ENCODE results near the gene SCUBE2.

Gene SCUBE2

DNA sequence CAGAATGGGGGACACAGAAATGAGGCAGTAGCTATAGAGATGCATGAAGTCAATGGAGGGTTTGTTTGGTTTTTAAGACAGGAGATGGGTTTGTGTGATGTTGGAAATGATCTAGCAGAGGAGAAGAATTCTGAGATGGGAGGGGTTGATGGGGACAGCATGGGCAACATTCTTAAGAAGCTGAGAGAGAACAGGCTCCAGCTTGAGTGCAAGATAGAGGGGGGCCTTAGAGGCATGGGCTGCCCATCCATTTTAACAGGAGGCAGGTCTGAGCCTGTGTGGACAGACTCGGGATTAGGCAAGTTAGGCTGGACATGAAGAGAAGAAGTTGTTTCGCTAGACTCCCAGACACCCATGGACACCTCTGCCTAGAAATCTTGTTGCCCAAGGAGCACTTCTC, 49.7 kb downstream of the SCUBE2 start:
- no peaks in the 10 kb centered on the region for H3F3A ChIP-seq (ENCODE audit: insufficient read depth)
- H3K79me2 ChIP-seq (ENCODE audit: insufficient read depth, low read length), result no peaks in the 10 kb centered on the region
- H3K27me3 ChIP-seq (ENCODE audit: low read length), result 0 out of 2 replicates have a peak, but pooled peaks cover 3% of the 10 kb centered on the region
- no peaks in the 10 kb centered on the region for H3K9me3 ChIP-seq (ENCODE audit: insufficient read depth, low read length)
- no peak overlapping the region for H3K4me3 ChIP-seq (ENCODE audit: insufficient read depth, low read length, poor library complexity, severe bottlenecking)
- no peak for TF ChIP-seq EZH2phosphoT487 (conservative IDR thresholded peaks at IDR 0.05; ENCODE audit: low read length)
- TF ChIP-seq, protein P1, sequence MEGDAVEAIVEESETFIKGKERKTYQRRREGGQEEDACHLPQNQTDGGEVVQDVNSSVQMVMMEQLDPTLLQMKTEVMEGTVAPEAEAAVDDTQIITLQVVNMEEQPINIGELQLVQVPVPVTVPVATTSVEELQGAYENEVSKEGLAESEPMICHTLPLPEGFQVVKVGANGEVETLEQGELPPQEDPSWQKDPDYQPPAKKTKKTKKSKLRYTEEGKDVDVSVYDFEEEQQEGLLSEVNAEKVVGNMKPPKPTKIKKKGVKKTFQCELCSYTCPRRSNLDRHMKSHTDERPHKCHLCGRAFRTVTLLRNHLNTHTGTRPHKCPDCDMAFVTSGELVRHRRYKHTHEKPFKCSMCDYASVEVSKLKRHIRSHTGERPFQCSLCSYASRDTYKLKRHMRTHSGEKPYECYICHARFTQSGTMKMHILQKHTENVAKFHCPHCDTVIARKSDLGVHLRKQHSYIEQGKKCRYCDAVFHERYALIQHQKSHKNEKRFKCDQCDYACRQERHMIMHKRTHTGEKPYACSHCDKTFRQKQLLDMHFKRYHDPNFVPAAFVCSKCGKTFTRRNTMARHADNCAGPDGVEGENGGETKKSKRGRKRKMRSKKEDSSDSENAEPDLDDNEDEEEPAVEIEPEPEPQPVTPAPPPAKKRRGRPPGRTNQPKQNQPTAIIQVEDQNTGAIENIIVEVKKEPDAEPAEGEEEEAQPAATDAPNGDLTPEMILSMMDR (IDR thresholded peaks at IDR 0.05; ENCODE audit: insufficient read depth, low read length, poor library complexity, severe bottlenecking), result no peak
- no peaks in the 10 kb centered on the region for H4K20me1 ChIP-seq (ENCODE audit: low read depth, low read length)
- no peaks in the 10 kb centered on the region for H3K9me2 ChIP-seq (replicated peaks; ENCODE audit: insufficient read depth, low read length)
- no peak overlapping the region for H2AFZ ChIP-seq (ENCODE audit: low read depth, low read length, severe bottlenecking)
- no peak overlapping the region for H3K4me2 ChIP-seq (ENCODE audit: low read depth, low read length, poor library complexity, severe bottlenecking)
- no peaks in the 10 kb centered on the region for H3K36me3 ChIP-seq (ENCODE audit: low read length)
- no peak overlapping the region for H3K9ac ChIP-seq (ENCODE audit: low read length)
- no peak overlapping the region for H3K27ac ChIP-seq (ENCODE audit: low read depth, low read length)

DNA sequence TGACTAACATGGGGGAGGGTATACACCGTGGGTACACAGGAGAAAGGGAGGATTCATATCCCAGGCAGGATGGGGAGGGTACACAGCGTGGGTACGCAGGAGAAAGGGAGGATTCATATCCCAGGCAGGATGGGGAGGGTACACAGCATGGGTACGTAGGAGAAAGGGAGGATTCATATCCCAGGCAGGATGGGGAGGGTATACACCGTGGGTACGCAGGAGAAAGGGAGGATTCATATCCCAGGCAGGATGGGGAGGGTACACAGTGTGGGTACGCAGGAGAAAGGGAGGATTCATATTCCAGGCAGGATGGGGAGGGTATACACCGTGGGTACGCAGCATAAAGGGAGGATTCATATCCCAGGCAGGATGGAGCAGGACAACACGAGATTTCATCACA, 51.0 kb downstream of the SCUBE2 start:
- H4K20me1 ChIP-seq (ENCODE audit: low read depth, low read length), result no peaks in the 10 kb centered on the region
- H3K9me2 ChIP-seq (replicated peaks; ENCODE audit: insufficient read depth, low read length), result no peaks in the 10 kb centered on the region
- no peaks in the 10 kb centered on the region for H3K36me3 ChIP-seq (ENCODE audit: low read length)
- H3K9ac ChIP-seq (ENCODE audit: low read length), result no peak overlapping the region
- no peak overlapping the region for H3K4me2 ChIP-seq (ENCODE audit: low read depth, low read length, poor library complexity, severe bottlenecking)
- no peak overlapping the region for H2AFZ ChIP-seq (ENCODE audit: low read depth, low read length, severe bottlenecking)
- H3K27me3 ChIP-seq (ENCODE audit: low read length), result 0 out of 2 replicates have a peak, but pooled peaks cover 3% of the 10 kb centered on the region
- no peak overlapping the region for H3K27ac ChIP-seq (ENCODE audit: low read depth, low read length)
- no peak overlapping the region for H3K4me3 ChIP-seq (ENCODE audit: insufficient read depth, low read length, poor library complexity, severe bottlenecking)
- no peaks in the 10 kb centered on the region for H3F3A ChIP-seq (ENCODE audit: insufficient read depth)
- H3K79me2 ChIP-seq (ENCODE audit: insufficient read depth, low read length), result no peaks in the 10 kb centered on the region
- TF ChIP-seq, protein P1 (IDR thresholded peaks at IDR 0.05; ENCODE audit: insufficient read depth, low read length, poor library complexity, severe bottlenecking), result no peak
- no peak for TF ChIP-seq EZH2phosphoT487 (conservative IDR thresholded peaks at IDR 0.05; ENCODE audit: low read length)
- H3K9me3 ChIP-seq (ENCODE audit: insufficient read depth, low read length), result no peaks in the 10 kb centered on the region

DNA sequence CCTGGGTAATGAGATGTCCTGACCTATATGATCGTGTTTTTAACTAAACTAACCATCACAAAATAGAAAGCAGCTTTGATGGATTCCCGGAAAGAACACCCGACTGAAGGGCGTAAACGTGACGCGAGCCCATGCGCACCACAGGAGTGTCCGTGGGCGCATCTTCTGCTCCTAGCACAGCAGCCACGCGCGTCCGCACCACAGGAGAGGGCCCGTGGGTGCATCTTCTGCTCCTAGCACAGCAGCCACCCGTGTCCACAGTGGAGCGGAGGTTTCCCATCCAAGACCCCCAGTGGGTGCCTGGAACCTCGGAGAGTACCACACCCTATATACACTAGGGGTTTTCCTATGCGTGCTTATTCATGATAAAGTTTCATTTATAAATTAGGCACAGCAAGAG, 51.5 kb downstream of the SCUBE2 start:
- no peaks in the 10 kb centered on the region for H3K79me2 ChIP-seq (ENCODE audit: insufficient read depth, low read length)
- no peaks in the 10 kb centered on the region for H3K36me3 ChIP-seq (ENCODE audit: low read length)
- no peak overlapping the region for H3K27ac ChIP-seq (ENCODE audit: low read depth, low read length)
- H4K20me1 ChIP-seq (ENCODE audit: low read depth, low read length), result no peaks in the 10 kb centered on the region
- no peak overlapping the region for H3K4me3 ChIP-seq (ENCODE audit: insufficient read depth, low read length, poor library complexity, severe bottlenecking)
- no peak overlapping the region for H2AFZ ChIP-seq (ENCODE audit: low read depth, low read length, severe bottlenecking)
- H3F3A ChIP-seq (ENCODE audit: insufficient read depth), result no peaks in the 10 kb centered on the region
- 0 out of 2 replicates have a peak, but pooled peaks cover 3% of the 10 kb centered on the region for H3K27me3 ChIP-seq (ENCODE audit: low read length)
- H3K9me3 ChIP-seq (ENCODE audit: insufficient read depth, low read length), result no peaks in the 10 kb centered on the region
- H3K9ac ChIP-seq (ENCODE audit: low read length), result no peak overlapping the region
- H3K4me2 ChIP-seq (ENCODE audit: low read depth, low read length, poor library complexity, severe bottlenecking), result no peak overlapping the region
- no peak for TF ChIP-seq EZH2phosphoT487 (conservative IDR thresholded peaks at IDR 0.05; ENCODE audit: low read length)
- TF ChIP-seq, protein P1 (IDR thresholded peaks at IDR 0.05; ENCODE audit: insufficient read depth, low read length, poor library complexity, severe bottlenecking), result no peak
- H3K9me2 ChIP-seq (replicated peaks; ENCODE audit: insufficient read depth, low read length), result no peaks in the 10 kb centered on the region
